Sciatic nerve (tissue), 2 donors: ENCODE data around the gene SBK3. TPM values are rescaled to one million over a fixed set of nuclear protein-coding genes. Genes with fewer than 3 reads are reported as not detected.
"Not testable (repeated sequence)": the region's sequence is repeated elsewhere in the genome, so short reads cannot be mapped to it uniquely, and the experiment has no call there.

ENCODE experiments used
- ATAC-seq: fragments of 200-7000 bp; cut with Tn5 transposase; one replicate; pipeline ENCODE4 v1.9.1; 2020; ENCODE audit warnings: mild to moderate bottlenecking, moderate library complexity
- DNase-seq: peaks from one replicate; pipeline ENCODE4 v3.0.0-alpha.2; 2020; ENCODE audit warnings: low spot score
- intact Hi-C: fragments of 100-400 bp; cut with DNase I; formaldehyde crosslinking; loops from one replicate; pipeline ENCODE4 v1.14.2; 2022
- total RNA-seq: library from RNA; stranded (reverse); fragmentation: NEBNext Ultra II Directional; extraction: Animal tissue kit (Norgen Biotek cat#: 25700); gene quantifications from one replicate; pipeline ENCODE4 v1.2.1, GENCODE V29; 2021
- donor health status: DM: no; HTN: no; CAD: no.
- donor health status: DM: no; HTN: no; CAD: no.

Gene SBK3, protein sequence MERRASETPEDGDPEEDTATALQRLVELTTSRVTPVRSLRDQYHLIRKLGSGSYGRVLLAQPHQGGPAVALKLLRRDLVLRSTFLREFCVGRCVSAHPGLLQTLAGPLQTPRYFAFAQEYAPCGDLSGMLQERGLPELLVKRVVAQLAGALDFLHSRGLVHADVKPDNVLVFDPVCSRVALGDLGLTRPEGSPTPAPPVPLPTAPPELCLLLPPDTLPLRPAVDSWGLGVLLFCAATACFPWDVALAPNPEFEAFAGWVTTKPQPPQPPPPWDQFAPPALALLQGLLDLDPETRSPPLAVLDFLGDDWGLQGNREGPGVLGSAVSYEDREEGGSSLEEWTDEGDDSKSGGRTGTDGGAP
- total RNA-seq = 0.53 TPM

DNA sequence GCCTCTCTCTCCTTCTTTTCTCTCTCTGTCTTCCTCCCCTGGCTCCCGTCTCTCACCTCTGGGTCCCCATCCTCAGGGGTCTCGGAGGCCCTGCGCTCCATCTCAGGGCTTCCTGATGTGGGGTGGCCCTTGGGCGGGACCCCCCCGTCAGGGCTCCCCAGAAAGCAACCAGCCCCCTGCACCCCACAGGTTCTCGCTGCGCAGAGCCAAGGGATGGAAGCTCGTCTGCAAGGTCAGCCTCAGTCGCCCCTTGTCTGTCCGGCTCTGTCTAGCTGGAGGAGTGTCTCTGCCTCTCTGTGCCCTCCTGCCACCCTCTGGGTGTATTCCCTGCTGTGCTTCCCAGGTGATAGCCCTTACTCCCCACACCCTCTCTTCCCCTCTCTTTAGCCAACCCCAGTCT lies at the start of gene SBK3:
TSS of gene SBK3 (minus strand) at position 101 of the 400 bp plus-strand sequence. CDS start at position 101, 0 bp downstream.
- intact Hi-C loops = no loop called here
- ATAC-seq = no peak

DNA sequence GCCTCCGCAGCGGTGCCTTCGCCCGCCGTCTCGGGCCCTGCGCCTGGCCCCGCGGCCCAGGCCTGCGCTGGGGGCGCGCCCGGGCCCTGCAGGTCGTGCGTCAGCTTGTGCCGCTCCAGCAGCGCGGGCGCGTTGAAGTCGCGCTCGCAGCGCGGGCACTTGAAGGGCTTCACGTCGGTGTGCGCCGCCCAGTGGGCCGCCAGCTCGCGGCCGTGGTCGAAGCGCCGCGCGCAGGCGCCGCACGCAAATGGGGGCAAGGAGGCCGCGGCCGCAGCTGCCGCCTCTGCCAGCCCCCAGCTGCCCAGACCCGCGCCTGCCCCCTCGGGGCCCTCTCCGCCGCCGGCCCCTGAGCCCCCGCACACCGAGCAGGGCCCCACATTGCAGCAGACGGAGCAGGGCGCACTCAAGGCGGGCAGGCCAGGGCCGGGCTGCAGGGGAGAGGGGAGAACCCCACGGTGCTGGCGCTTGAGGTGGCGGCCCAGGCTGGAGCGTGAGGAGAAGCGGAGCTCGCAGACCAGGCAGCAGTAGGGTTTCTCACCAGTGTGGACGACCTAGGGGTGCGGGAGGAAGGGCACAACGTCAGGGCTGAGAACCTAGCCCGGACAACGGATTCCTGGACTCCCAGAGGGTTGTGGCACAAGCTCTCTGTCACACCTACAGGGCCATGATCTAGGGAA lies 47.9 kb upstream of the SBK3 start:
- DNase-seq (no peak), ATAC-seq (no peak)
- intact Hi-C loops = no loop called here

More for the DNA sequence above, at the start of gene SBK3:
- no peak for DNase-seq

GRCh38 chr19:55592391-55593090 lies 47.2 kb upstream of the SBK3 start:
- intact Hi-C loops = no loop called here
- DNase-seq = no peak
- ATAC-seq = no peak

DNA sequence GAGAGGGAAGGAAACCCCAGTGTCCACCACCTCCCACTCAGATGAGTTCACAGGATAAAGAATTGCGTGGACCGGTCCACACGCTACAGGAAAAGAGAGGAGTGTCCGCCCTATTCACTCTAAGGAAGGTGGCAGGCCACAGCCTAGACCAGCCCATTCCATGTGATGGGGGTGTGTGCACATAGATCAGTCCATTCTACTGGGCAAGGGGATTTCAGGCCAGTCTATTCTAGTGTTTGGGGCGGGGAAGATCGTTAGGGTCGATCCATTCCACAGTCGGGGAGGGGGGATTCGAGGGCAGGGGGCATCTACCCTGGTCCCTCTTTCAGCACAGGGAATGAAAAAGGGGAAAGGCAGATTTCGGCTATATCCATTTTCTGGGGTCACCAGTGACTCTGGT lies 46.2 kb upstream of the SBK3 start:
- intact Hi-C loops = no loop called here
- ATAC-seq (no peak), DNase-seq (no peak)

- DNase-seq (no peak), ATAC-seq (no peak)
- intact Hi-C loops = no loop called here
Measured at GRCh38 chr19:55590617-55591016, 45.3 kb upstream of the SBK3 start.

- intact Hi-C loops = no loop called here
- DNase-seq (no peak), ATAC-seq (no peak)
Measured at GRCh38 chr19:55590109-55590508, 44.8 kb upstream of the SBK3 start.

- ATAC-seq (no peak), DNase-seq (no peak)
- intact Hi-C loops = loop anchor here (10.0 kb wide), 1 partner anchor 74 kb away; no protein-coding TSS in a partner anchor
Measured at GRCh38 chr19:55588738-55589137, 43.4 kb upstream of the SBK3 start.

DNA sequence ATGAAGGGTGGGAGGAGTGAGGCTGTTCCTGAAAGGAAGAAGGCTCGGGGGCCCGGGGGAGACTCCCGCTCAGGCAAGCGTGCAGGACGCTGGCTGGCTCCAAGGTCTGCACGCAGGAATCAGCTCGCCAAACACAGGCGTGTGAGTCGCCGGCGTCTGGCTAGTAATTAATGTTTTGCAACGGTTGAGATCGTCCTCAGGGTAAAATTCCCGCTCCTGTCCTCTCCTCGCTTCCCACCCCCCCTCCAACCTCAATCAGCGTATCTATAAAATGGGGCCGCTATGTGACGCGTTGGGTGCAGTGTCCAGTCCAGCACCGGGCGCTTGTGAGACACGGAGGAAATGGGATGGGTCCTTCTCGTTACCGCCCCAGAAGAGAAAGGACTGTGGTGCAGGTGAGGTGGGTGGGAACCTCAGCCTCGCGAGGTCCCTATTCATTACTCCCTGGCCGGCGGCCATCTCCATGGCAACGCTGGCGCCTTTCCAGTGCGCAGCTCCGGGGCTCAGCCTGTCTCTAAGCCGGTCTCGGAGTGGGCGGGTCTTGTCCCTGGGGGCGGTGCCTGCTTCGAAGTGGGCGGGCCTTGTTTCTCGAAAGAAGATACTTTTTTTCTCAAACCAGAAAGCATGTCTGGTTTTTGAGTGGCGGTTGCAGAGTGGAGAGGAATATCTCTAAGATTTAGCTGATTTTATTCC lies 41.8 kb upstream of the SBK3 start:
- DNase-seq (peak; percentile 98), ATAC-seq (peak; percentile 93)
- intact Hi-C loops = loop anchor here (10.0 kb wide), 1 partner anchor 72 kb away; no protein-coding TSS in a partner anchor

GRCh38 chr19:55585658-55586339 lies 40.5 kb upstream of the SBK3 start:
- intact Hi-C loops = loop anchor here (10.0 kb wide), 1 partner anchor 71 kb away; no protein-coding TSS in a partner anchor
- peak; percentile 83 for ATAC-seq
- peak; percentile 91 for DNase-seq

DNA sequence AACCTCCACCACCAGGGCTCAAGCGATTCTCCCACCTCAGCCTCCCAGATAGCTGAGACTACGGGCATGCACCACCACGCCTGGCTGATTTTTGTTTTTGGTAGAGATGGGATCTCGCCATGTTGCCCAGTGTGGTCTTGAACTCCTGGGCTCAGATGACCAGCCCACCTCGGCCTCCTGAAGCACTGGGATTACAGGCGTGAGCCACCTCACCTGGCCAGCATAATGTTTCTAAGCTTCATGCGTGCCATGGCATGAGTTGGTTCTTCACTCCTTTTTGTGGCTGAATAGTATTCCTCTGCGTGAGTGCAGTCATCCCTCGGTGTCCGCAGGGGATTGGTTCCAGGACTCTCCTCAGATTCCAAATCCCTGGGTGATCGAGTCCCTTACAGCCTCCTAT lies 39.5 kb upstream of the SBK3 start:
- intact Hi-C loops = loop anchor here (10.0 kb wide), 1 partner anchor 70 kb away; no protein-coding TSS in a partner anchor
- DNase-seq = no peak
- ATAC-seq = no peak

DNA sequence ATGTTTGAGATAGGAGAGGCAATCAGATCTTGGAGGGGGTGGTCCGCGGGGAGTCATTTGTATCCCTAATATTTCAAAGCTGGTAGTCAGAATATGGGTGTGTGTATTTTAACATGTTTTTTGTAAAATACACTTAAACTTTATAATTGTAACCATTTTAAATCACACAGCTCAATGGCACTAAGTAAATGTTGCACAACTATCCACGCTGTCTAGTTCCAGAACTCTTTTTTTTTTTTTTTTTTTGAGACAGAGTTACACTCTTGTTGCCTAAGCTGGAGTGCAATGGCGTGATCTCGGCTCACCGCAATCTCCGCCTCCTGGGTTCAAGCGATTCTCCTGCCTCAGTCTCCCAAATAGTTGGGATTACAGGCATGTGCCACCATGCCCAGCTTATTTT lies 38.6 kb upstream of the SBK3 start:
- ATAC-seq, DNase-seq: not testable (repeated sequence)
- intact Hi-C loops = loop anchor here (10.0 kb wide), 1 partner anchor 69 kb away; no protein-coding TSS in a partner anchor

GRCh38 chr19:55582284-55582683 lies 36.9 kb upstream of the SBK3 start:
- not testable (repeated sequence) for DNase-seq, ATAC-seq
- intact Hi-C loops = loop anchor here (10.0 kb wide), 1 partner anchor 67 kb away; no protein-coding TSS in a partner anchor

GRCh38 chr19:55581823-55582223 lies 36.5 kb upstream of the SBK3 start:
- no peak for DNase-seq
- intact Hi-C loops = loop anchor here (10.0 kb wide), 1 partner anchor 67 kb away; no protein-coding TSS in a partner anchor
- no peak for ATAC-seq

GRCh38 chr19:55581145-55581822 lies 35.9 kb upstream of the SBK3 start:
- intact Hi-C loops = loop anchor here (10.0 kb wide), 1 partner anchor 66 kb away; no protein-coding TSS in a partner anchor
- ATAC-seq (no peak), DNase-seq (no peak)

- intact Hi-C loops = loop anchor here (10.0 kb wide), 1 partner anchor 66 kb away; no protein-coding TSS in a partner anchor
- peak; percentile 92 for DNase-seq
- ATAC-seq = peak; percentile 91
Measured at GRCh38 chr19:55580628-55581144, 35.3 kb upstream of the SBK3 start, which contains the start of gene ZNF579. ZNF579 (minus strand) TSS chr19:55580848; CDS start chr19:55579639, 1,209 bp downstream.

DNA sequence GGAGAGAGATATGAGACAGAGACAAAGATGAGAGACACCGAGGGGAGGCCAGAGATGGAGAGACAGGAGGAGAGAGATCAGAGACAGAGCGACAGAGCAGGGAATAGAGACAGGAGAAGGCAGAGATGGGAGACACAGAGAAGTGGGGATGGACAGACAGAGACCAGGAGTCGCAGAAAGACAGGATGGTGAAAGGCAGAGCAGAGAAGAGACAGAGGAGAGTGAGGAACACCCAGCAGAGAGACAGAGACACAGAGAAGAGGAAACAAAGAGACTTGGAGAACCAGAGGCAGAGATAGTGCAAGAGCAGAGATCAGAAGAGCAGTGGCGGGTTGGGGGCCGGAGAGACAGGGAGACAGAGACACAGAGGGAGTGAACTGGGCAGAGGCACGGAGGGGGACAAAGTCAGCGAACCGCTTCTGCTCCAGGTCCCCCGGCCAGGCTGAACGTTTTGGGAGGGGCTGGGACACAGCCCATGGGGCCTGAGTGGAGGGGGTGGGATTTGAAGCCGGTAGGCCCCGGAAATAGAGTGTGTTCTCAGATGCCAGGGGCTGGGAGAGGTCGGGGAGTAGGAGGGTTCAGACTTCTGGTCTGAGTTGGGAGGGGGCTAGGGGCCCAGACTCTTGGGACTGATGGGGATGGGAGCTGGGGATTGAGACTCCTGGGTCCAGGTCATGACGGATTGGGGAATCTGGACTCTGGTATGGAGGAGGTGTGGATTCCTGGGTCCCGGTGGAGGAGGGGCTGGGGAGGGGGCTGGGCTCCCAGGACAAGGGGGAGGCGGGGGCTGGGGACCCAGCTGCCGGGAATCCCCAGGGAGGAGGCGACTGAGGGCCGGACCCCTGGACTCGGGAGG lies 34.7 kb upstream of the SBK3 start:
- intact Hi-C loops = loop anchor here (10.0 kb wide), 1 partner anchor 65 kb away; no protein-coding TSS in a partner anchor
- DNase-seq = no peak
- peak; percentile 71 for ATAC-seq
